ENCODE data around the gene MYO18B. TPM values are rescaled to one million over a fixed set of nuclear protein-coding genes. Genes with fewer than 3 reads are reported as not detected.

The MYO18B gene
- total RNA-seq, 1 experiment from 2014 or later = not detected

DNA sequence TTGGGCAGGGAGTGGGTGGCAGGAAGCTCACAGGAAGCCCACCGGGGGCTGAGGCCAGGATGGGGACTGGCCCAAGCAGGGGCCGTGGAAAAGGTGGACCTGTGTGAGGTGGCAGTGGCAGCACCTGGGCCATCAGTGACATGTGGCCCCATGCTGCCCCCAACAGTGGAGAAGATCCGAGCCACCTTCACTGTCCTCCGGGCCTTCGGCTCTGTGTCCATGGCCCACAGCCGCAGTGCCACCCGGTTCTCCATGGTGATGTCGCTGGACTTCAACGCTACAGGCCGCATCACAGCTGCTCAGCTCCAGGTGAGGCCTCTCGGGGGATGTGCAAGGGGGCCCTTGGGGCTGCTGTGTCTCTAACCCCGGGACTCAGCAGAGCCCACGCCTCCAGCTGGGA is 37.9 kb downstream of the MYO18B start:
- no peaks in the 10 kb centered on the region for H3K27me3 ChIP-seq (ENCODE audit: low read length)
- H3K79me2 ChIP-seq (ENCODE audit: low read length) = no peaks in the 10 kb centered on the region
- H4K20me1 ChIP-seq (ENCODE audit: low read length) = no peaks in the 10 kb centered on the region
- BruUV-seq (replicated peaks) = no TSS peak
- no peaks in the 10 kb centered on the region for H3K4me1 ChIP-seq (ENCODE audit: insufficient read depth, low read length)
- no peak overlapping the region for H3K27ac ChIP-seq (ENCODE audit: low read length)
- no peak overlapping the region for H3K4me3 ChIP-seq (ENCODE audit: low read length)
- no peaks in the 10 kb centered on the region for H3K9me3 ChIP-seq (ENCODE audit: low read length)
- no peak overlapping the region for H2AFZ ChIP-seq (ENCODE audit: low read length)
- no peak overlapping the region for H3K4me2 ChIP-seq (ENCODE audit: low read length)
- POLR2A ChIA-PET (ENCODE audit: unreplicated experiment) = no interaction called here
- no peak overlapping the region for H3K9ac ChIP-seq (ENCODE audit: low read length)
- ATAC-seq (no peak), DNase-seq (no peak)
- CTCF ChIA-PET = no interaction called here
- TF ChIP-seq EZH2phosphoT487 (IDR thresholded peaks at IDR 0.05; ENCODE audit: borderline replicate concordance, low read length) (no peak), EZH2 (IDR thresholded peaks at IDR 0.05; ENCODE audit: low read length, unreplicated experiment) (no peak)
- TF ChIP-seq, protein P1, sequence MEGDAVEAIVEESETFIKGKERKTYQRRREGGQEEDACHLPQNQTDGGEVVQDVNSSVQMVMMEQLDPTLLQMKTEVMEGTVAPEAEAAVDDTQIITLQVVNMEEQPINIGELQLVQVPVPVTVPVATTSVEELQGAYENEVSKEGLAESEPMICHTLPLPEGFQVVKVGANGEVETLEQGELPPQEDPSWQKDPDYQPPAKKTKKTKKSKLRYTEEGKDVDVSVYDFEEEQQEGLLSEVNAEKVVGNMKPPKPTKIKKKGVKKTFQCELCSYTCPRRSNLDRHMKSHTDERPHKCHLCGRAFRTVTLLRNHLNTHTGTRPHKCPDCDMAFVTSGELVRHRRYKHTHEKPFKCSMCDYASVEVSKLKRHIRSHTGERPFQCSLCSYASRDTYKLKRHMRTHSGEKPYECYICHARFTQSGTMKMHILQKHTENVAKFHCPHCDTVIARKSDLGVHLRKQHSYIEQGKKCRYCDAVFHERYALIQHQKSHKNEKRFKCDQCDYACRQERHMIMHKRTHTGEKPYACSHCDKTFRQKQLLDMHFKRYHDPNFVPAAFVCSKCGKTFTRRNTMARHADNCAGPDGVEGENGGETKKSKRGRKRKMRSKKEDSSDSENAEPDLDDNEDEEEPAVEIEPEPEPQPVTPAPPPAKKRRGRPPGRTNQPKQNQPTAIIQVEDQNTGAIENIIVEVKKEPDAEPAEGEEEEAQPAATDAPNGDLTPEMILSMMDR (conservative IDR thresholded peaks at IDR 0.05; ENCODE audit: low read depth, low read length) = no peak
- no peaks in the 10 kb centered on the region for H3F3A ChIP-seq (ENCODE audit: low read length, unreplicated experiment)
- no peaks in the 10 kb centered on the region for H3K36me3 ChIP-seq (ENCODE audit: low read depth, low read length)
- intact Hi-C loops (cut with micrococcal nuclease) = loop anchor here (5.0 to 10.0 kb wide), 2 partner anchors 318 to 545 kb away; no protein-coding TSS in a partner anchor
- no peaks in the 10 kb centered on the region for H3K9me2 ChIP-seq (replicated peaks; ENCODE audit: low read length)

DNA sequence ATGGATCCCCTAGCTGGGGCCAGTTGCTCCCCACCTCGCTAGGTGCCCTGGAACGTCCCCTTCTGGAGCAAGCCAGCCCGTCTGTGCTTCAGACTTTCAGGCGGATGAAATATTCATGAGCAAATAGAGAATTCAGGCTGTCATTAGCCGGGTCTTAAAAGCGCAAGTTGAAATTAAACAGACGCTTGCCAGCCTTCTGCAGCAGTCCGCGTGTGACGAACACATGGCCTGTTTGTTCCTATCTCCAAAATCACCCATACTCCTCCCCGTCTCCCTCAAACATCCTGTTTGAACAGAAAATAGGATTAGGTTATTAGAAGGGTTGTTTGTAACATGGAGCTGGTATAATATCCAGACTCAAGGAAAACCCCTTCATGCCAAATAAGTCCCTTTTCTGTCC is 38.7 kb downstream of the MYO18B start:
- Histone ChIP-seq H3K9ac (ENCODE audit: low read length) (no peak overlapping the region), H3K9me2 (replicated peaks; ENCODE audit: low read length) (no peaks in the 10 kb centered on the region), H3K36me3 (ENCODE audit: low read depth, low read length) (no peaks in the 10 kb centered on the region), H2AFZ (ENCODE audit: low read length) (no peak overlapping the region), H4K20me1 (ENCODE audit: low read length) (no peaks in the 10 kb centered on the region), H3K27ac (ENCODE audit: low read length) (no peak overlapping the region), H3K27me3 (ENCODE audit: low read length) (no peaks in the 10 kb centered on the region), H3F3A (ENCODE audit: low read length, unreplicated experiment) (no peaks in the 10 kb centered on the region), H3K4me3 (ENCODE audit: low read length) (no peak overlapping the region), H3K4me1 (ENCODE audit: insufficient read depth, low read length) (no peaks in the 10 kb centered on the region), H3K79me2 (ENCODE audit: low read length) (no peaks in the 10 kb centered on the region), H3K9me3 (ENCODE audit: low read length) (no peaks in the 10 kb centered on the region), H3K4me2 (ENCODE audit: low read length) (no peak overlapping the region)
- no TSS peak for BruUV-seq (replicated peaks)
- ChIA-PET POLR2A (ENCODE audit: unreplicated experiment) (no interaction called here), CTCF (no interaction called here)
- intact Hi-C loops (cut with micrococcal nuclease) = no loop called here
- ATAC-seq (no peak), DNase-seq (no peak)
- TF ChIP-seq EZH2 (IDR thresholded peaks at IDR 0.05; ENCODE audit: low read length, unreplicated experiment) (no peak), EZH2phosphoT487 (IDR thresholded peaks at IDR 0.05; ENCODE audit: borderline replicate concordance, low read length) (no peak)
- TF ChIP-seq, protein P1 (conservative IDR thresholded peaks at IDR 0.05; ENCODE audit: low read depth, low read length) = no peak

DNA sequence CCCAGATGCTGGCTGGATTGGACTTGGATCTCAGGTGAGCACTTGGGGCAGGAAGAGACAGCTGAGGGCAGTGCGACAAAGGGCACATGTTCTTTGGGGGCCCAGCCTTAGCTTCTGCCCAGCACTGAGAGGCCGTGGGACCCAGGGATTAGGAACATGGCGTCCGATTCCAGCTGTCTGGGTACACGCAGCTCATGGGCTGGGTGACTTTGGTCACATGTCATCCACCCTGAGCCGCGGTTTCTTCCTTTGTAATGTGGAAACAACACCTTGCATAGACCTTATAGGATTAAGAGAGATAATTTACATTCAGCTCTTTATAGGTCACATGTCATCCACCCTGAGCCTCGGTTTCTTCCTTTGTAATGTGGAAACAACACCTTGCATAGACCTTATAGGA is 39.8 kb downstream of the MYO18B start:
- Histone ChIP-seq H4K20me1 (ENCODE audit: low read length) (no peaks in the 10 kb centered on the region), H3F3A (ENCODE audit: low read length, unreplicated experiment) (no peaks in the 10 kb centered on the region), H3K27me3 (ENCODE audit: low read length) (no peaks in the 10 kb centered on the region), H3K4me1 (ENCODE audit: insufficient read depth, low read length) (no peaks in the 10 kb centered on the region), H3K9me3 (ENCODE audit: low read length) (no peaks in the 10 kb centered on the region), H3K36me3 (ENCODE audit: low read depth, low read length) (no peaks in the 10 kb centered on the region), H3K9me2 (replicated peaks; ENCODE audit: low read length) (no peaks in the 10 kb centered on the region), H3K4me3 (ENCODE audit: low read length) (no peak overlapping the region), H3K79me2 (ENCODE audit: low read length) (no peaks in the 10 kb centered on the region), H3K4me2 (ENCODE audit: low read length) (no peak overlapping the region), H2AFZ (ENCODE audit: low read length) (no peak overlapping the region), H3K9ac (ENCODE audit: low read length) (no peak overlapping the region), H3K27ac (ENCODE audit: low read length) (no peak overlapping the region)
- ChIA-PET POLR2A (ENCODE audit: unreplicated experiment) (no interaction called here), CTCF (no interaction called here)
- intact Hi-C loops (cut with micrococcal nuclease) = no loop called here
- BruUV-seq (replicated peaks) = no TSS peak
- TF ChIP-seq, protein P1 (conservative IDR thresholded peaks at IDR 0.05; ENCODE audit: low read depth, low read length) = no peak
- TF ChIP-seq EZH2 (IDR thresholded peaks at IDR 0.05; ENCODE audit: low read length, unreplicated experiment) (no peak), EZH2phosphoT487 (IDR thresholded peaks at IDR 0.05; ENCODE audit: borderline replicate concordance, low read length) (no peak)
- no peak for DNase-seq
- ATAC-seq = no peak

Data from PC-3 (cell line).